ENCODE measurements around the gene ALK. TPM values are rescaled to one million over a fixed set of nuclear protein-coding genes. Genes with fewer than 3 reads are reported as not detected.
"Not testable (repeated sequence)": the region's sequence is repeated elsewhere in the genome, so short reads cannot be mapped to it uniquely, and the experiment has no call there.

The ALK gene
- polyA plus RNA-seq, 2 donors = 0.04 to 0.05 TPM

GRCh38 chr2:29245035-29245741 is 676.2 kb downstream of the ALK start:
- H3K36me3 ChIP-seq (ENCODE audit: control insufficient read depth in 2 of 2, insufficient read depth in 2 of 2, low read length in 1 of 2); H3K4me1 ChIP-seq (ENCODE audit: control insufficient read depth in 2 of 2, insufficient read depth in 2 of 2, low read length in 1 of 2); H3K9me3 ChIP-seq (ENCODE audit: control insufficient read depth in 2 of 2, insufficient read depth in 1 of 2, low read depth in 1 of 2, low read length in 1 of 2); H3K27me3 ChIP-seq (ENCODE audit: control insufficient read depth in 1 of 2, insufficient read depth in 2 of 2, low read length in 2 of 2); H3K4me3 ChIP-seq (ENCODE audit: low read depth in 1 of 2, low read length in 2 of 2); H3K27ac ChIP-seq (ENCODE audit: low read depth in 2 of 2, low read length in 1 of 2): not testable (repeated sequence)
- 96 to 98% methylated on average over 3 of the region's 3 CpGs for WGBS, 2 donors

DNA sequence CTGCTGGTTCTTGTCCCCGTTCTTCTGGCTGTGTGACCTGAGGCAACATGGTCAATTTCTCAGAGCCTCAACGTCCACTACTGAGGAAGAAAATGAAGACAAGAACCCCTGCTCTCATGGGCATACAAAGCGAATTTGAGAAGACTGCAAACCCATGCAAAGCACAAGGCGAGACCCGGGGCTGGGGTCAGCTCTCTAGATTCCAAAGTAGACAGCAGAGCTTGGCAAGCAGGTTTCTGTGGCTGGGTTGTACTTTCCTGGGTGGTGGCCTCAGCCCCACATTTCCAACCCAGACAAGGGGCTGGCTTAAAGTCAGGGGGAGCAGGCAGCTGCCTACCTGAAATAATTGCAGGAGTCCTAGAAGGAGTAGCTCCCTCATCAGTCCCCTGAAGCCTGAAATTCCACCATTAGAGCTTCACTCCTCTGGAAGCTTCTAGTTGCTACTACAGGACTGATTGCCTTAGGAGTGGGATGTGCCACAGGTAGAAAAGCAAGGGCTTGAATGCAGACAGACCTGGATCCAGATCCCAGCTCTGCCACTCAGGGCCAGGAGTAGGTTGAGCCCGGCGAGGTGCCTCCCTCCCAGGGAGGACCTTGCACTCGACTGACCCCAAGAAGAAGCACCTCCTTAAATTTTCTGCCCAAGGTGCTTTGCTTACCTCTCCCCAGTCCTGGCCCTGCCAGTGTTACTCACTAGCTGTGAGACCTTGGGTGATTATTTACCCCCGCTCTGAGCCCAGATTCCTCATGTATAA is 678.6 kb downstream of the ALK start:
- Histone ChIP-seq H3K4me3 (ENCODE audit: low read depth in 1 of 2, low read length in 2 of 2) (no peak overlapping the region), H3K27ac (ENCODE audit: low read depth in 2 of 2, low read length in 1 of 2) (no peak overlapping the region), H3K36me3 (ENCODE audit: control insufficient read depth in 2 of 2, insufficient read depth in 2 of 2, low read length in 1 of 2) (no peaks in the 10 kb centered on the region), H3K27me3 (ENCODE audit: control insufficient read depth in 1 of 2, insufficient read depth in 2 of 2, low read length in 2 of 2) (no peaks in the 10 kb centered on the region), H3K4me1 (ENCODE audit: control insufficient read depth in 2 of 2, insufficient read depth in 2 of 2, low read length in 1 of 2) (no peaks in the 10 kb centered on the region), H3K9me3 (ENCODE audit: control insufficient read depth in 2 of 2, insufficient read depth in 1 of 2, low read depth in 1 of 2, low read length in 1 of 2) (no peaks in the 10 kb centered on the region)
- WGBS, 2 donors = 85 to 89% methylated on average over 9 of the region's 9 CpGs

- WGBS, 2 donors = 85 to 86% methylated on average over 6 of the region's 6 CpGs
- Histone ChIP-seq H3K9me3 (ENCODE audit: control insufficient read depth in 2 of 2, insufficient read depth in 1 of 2, low read depth in 1 of 2, low read length in 1 of 2) (no peaks in the 10 kb centered on the region), H3K27me3 (ENCODE audit: control insufficient read depth in 1 of 2, insufficient read depth in 2 of 2, low read length in 2 of 2) (no peaks in the 10 kb centered on the region), H3K4me1 (ENCODE audit: control insufficient read depth in 2 of 2, insufficient read depth in 2 of 2, low read length in 1 of 2) (no peaks in the 10 kb centered on the region), H3K36me3 (ENCODE audit: control insufficient read depth in 2 of 2, insufficient read depth in 2 of 2, low read length in 1 of 2) (no peaks in the 10 kb centered on the region), H3K4me3 (ENCODE audit: low read depth in 1 of 2, low read length in 2 of 2) (no peak overlapping the region), H3K27ac (ENCODE audit: low read depth in 2 of 2, low read length in 1 of 2) (no peak overlapping the region)
Observed at GRCh38 chr2:29241955-29242565, 679.3 kb downstream of the ALK start.

DNA sequence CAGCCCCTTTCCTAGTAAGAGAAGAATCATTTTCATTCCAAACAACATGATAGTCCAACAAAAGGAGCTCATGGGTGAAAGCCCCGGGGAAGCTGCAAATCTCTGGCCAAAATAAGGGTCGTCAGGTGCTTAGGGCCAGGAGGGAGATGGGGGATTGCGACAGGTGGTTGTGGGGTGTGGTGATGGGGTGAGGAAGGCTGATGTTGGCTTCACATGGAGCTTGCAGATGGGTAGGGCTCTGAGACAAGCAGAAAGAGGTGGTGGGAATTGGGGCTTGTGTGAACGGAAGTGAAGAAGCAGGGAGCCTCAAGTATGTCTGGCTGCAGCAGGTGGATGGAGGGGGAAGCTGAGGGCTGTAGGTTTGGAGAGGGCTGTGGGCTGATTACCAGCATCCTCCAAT is 680.0 kb downstream of the ALK start:
- Histone ChIP-seq H3K27me3 (ENCODE audit: control insufficient read depth in 1 of 2, insufficient read depth in 2 of 2, low read length in 2 of 2) (no peaks in the 10 kb centered on the region), H3K27ac (ENCODE audit: low read depth in 2 of 2, low read length in 1 of 2) (no peak overlapping the region), H3K4me1 (ENCODE audit: control insufficient read depth in 2 of 2, insufficient read depth in 2 of 2, low read length in 1 of 2) (no peaks in the 10 kb centered on the region), H3K4me3 (ENCODE audit: low read depth in 1 of 2, low read length in 2 of 2) (no peak overlapping the region), H3K9me3 (ENCODE audit: control insufficient read depth in 2 of 2, insufficient read depth in 1 of 2, low read depth in 1 of 2, low read length in 1 of 2) (no peaks in the 10 kb centered on the region), H3K36me3 (ENCODE audit: control insufficient read depth in 2 of 2, insufficient read depth in 2 of 2, low read length in 1 of 2) (no peaks in the 10 kb centered on the region)
- 86 to 90% methylated on average over 4 of the region's 4 CpGs for WGBS, 2 donors

DNA sequence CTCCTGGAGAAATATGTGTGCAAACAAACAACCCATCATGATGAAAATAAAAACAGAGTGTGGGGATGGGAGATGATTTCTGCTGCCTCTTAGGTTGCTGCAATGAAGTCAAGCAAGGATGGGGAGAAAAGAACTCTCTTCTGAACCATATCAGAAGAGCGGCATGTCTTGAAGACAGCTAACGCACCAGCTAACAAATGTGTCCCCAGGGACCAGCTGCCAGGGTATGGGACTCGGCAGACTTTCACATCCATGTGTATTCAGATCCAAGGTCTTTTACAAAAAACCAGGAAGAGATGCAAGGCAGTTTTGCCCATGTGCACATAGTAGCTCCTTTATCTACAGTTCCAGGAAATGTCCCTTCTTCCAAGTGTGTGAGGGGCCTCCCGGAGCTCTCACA is 680.8 kb downstream of the ALK start:
- H3K4me1 ChIP-seq (ENCODE audit: control insufficient read depth in 2 of 2, insufficient read depth in 2 of 2, low read length in 1 of 2) = no peaks in the 10 kb centered on the region
- WGBS, 2 donors = 71 to 78% methylated on average over 4 of the region's 4 CpGs

GRCh38 chr2:29239209-29239960 is 682.0 kb downstream of the ALK start:
- no peak overlapping the region for H3K4me3 ChIP-seq (ENCODE audit: low read depth in 1 of 2, low read length in 2 of 2)
- WGBS, 2 donors = 83 to 90% methylated on average over 15 of the region's 15 CpGs
- H3K27ac ChIP-seq (ENCODE audit: low read depth in 2 of 2, low read length in 1 of 2) = no peak overlapping the region
- H3K4me1 ChIP-seq (ENCODE audit: control insufficient read depth in 2 of 2, insufficient read depth in 2 of 2, low read length in 1 of 2) = peaks cover 0 to 2% of the 10 kb centered on the region in 2 donors
- H3K9me3 ChIP-seq (ENCODE audit: control insufficient read depth in 2 of 2, insufficient read depth in 1 of 2, low read depth in 1 of 2, low read length in 1 of 2) = no peaks in the 10 kb centered on the region
- H3K36me3 ChIP-seq (ENCODE audit: control insufficient read depth in 2 of 2, insufficient read depth in 2 of 2, low read length in 1 of 2) = no peaks in the 10 kb centered on the region
- no peaks in the 10 kb centered on the region for H3K27me3 ChIP-seq (ENCODE audit: control insufficient read depth in 1 of 2, insufficient read depth in 2 of 2, low read length in 2 of 2)

More for the DNA sequence above, 680.8 kb downstream of the ALK start:
- Histone ChIP-seq H3K9me3 (ENCODE audit: control insufficient read depth in 2 of 2, insufficient read depth in 1 of 2, low read depth in 1 of 2, low read length in 1 of 2) (no peaks in the 10 kb centered on the region), H3K4me3 (ENCODE audit: low read depth in 1 of 2, low read length in 2 of 2) (no peak overlapping the region), H3K27ac (ENCODE audit: low read depth in 2 of 2, low read length in 1 of 2) (no peak overlapping the region), H3K27me3 (ENCODE audit: control insufficient read depth in 1 of 2, insufficient read depth in 2 of 2, low read length in 2 of 2) (no peaks in the 10 kb centered on the region), H3K36me3 (ENCODE audit: control insufficient read depth in 2 of 2, insufficient read depth in 2 of 2, low read length in 1 of 2) (no peaks in the 10 kb centered on the region)

DNA sequence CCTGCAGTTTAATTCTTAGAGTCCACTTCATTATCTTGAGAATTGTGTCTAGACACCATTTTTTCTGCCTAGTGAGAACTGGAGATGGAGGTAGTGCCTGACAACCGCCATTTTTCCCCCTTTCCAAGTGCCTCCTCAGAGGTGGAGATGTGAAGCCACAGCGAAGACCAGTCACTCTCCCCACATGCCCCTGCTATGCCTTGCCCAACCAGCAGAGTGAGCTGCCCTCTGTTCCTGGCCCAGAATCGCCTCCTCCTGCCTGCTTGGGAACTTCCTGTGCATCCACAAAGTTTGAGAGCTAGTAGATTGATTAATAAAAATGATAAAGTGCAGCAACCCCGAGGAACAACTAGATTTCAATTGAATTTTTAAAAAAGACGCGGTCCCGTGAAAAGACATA is 682.9 kb downstream of the ALK start:
- Histone ChIP-seq H3K27ac (ENCODE audit: low read depth in 2 of 2, low read length in 1 of 2) (no peak overlapping the region), H3K4me1 (ENCODE audit: control insufficient read depth in 2 of 2, insufficient read depth in 2 of 2, low read length in 1 of 2) (peaks cover 0 to 6% of the 10 kb centered on the region in 2 donors), H3K4me3 (ENCODE audit: low read depth in 1 of 2, low read length in 2 of 2) (no peak overlapping the region), H3K27me3 (ENCODE audit: control insufficient read depth in 1 of 2, insufficient read depth in 2 of 2, low read length in 2 of 2) (no peaks in the 10 kb centered on the region), H3K9me3 (ENCODE audit: control insufficient read depth in 2 of 2, insufficient read depth in 1 of 2, low read depth in 1 of 2, low read length in 1 of 2) (no peaks in the 10 kb centered on the region), H3K36me3 (ENCODE audit: control insufficient read depth in 2 of 2, insufficient read depth in 2 of 2, low read length in 1 of 2) (no peaks in the 10 kb centered on the region)
- 60 to 75% methylated on average over 7 of the region's 7 CpGs for WGBS, 2 donors

DNA sequence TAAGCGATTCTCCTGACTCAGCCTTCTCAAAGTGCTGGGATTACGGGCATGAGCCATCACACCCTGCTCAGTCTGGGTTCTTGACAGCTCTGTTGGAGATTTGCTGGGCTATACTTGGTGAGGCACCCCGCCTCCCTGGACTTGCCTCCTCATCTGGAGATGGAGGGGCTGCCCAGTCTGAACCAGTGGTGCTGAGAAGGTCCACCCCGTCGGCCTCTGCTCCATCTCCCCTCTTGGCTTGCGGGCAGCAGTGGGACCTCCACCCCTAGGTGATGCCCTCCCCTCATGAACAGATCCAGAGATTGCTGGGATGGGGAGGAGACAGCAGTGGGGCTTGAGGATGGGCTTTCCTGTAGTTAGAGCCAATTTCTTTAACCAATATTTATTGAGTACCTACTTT is 685.3 kb downstream of the ALK start:
- H3K27ac ChIP-seq (ENCODE audit: low read depth in 2 of 2, low read length in 1 of 2) = no peak overlapping the region
- H3K9me3 ChIP-seq (ENCODE audit: control insufficient read depth in 2 of 2, insufficient read depth in 1 of 2, low read depth in 1 of 2, low read length in 1 of 2) = no peaks in the 10 kb centered on the region
- 91 to 95% methylated on average over 6 of the region's 6 CpGs for WGBS, 2 donors
- H3K27me3 ChIP-seq (ENCODE audit: control insufficient read depth in 1 of 2, insufficient read depth in 2 of 2, low read length in 2 of 2) = no peaks in the 10 kb centered on the region
- no peak overlapping the region for H3K4me3 ChIP-seq (ENCODE audit: low read depth in 1 of 2, low read length in 2 of 2)
- no peaks in the 10 kb centered on the region for H3K36me3 ChIP-seq (ENCODE audit: control insufficient read depth in 2 of 2, insufficient read depth in 2 of 2, low read length in 1 of 2)
- H3K4me1 ChIP-seq (ENCODE audit: control insufficient read depth in 2 of 2, insufficient read depth in 2 of 2, low read length in 1 of 2) = peaks cover 0 to 6% of the 10 kb centered on the region in 2 donors

DNA sequence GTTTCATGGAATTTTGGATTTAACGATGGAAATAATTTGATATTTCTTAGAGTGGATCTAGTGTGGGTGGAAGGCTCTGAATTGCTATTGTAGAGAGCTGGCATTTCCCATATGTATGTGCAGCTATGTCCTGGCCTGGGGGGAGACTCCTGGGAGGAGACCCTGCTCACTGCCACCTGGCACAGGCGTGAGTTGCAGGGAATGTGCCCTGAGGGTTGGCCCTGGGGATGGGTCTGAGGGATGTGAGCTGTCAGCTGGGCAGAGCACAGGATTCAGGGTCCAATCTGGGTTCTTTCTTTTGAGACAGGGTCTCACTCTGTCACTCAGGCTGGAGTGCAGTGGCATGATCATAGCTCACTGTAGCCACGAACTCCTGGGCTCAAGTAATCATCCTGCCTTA is 686.0 kb downstream of the ALK start:
- Histone ChIP-seq H3K9me3 (ENCODE audit: control insufficient read depth in 2 of 2, insufficient read depth in 1 of 2, low read depth in 1 of 2, low read length in 1 of 2) (no peaks in the 10 kb centered on the region), H3K27ac (ENCODE audit: low read depth in 2 of 2, low read length in 1 of 2) (no peak overlapping the region), H3K4me3 (ENCODE audit: low read depth in 1 of 2, low read length in 2 of 2) (no peak overlapping the region), H3K27me3 (ENCODE audit: control insufficient read depth in 1 of 2, insufficient read depth in 2 of 2, low read length in 2 of 2) (no peaks in the 10 kb centered on the region), H3K36me3 (ENCODE audit: control insufficient read depth in 2 of 2, insufficient read depth in 2 of 2, low read length in 1 of 2) (no peaks in the 10 kb centered on the region), H3K4me1 (ENCODE audit: control insufficient read depth in 2 of 2, insufficient read depth in 2 of 2, low read length in 1 of 2) (peaks cover 0 to 6% of the 10 kb centered on the region in 2 donors)
- 78 to 81% methylated on average over 3 of the region's 3 CpGs for WGBS, 2 donors

Measured in esophagus (tissue), 2 donors.